Endothelial cell of umbilical vein (primary cell): ENCODE measurements around the gene BZW1. TPM values are rescaled to one million over a fixed set of nuclear protein-coding genes. Genes with fewer than 3 reads are reported as not detected.
A peak's percentile ranks its signal among the peaks of the same experiment; 100 is the strongest.

Experiments used
- BruUV-seq: library from RNA; stranded (reverse); fragments of 400-500 nt; replicated peaks from 2 replicates; lab custom pipeline; 2021; lab: Mats Ljungman, UMichigan
- CTCF ChIA-PET: fragments of 300-600, 350-600 bp; sonication (Branson Sonifier 250); formaldehyde crosslinking; loops from one replicate; lab custom pipeline; 2021; ENCODE audit warnings: antibody characterized with exemption, inconsistent platforms; lab: Charles Lee
- POLR2A ChIA-PET: fragments of 300-600, 350-600 bp; sonication (Branson Sonifier 250); formaldehyde crosslinking; loops from one replicate; lab custom pipeline; 2021; ENCODE audit warnings: antibody characterized with exemption, inconsistent platforms; lab: Charles Lee
- DNase-seq: peaks from one replicate; pipeline ENCODE4 v3.0.0-alpha.2; 2011; ENCODE audit warnings: low read depth, low spot score
- FAIRE-seq: peaks from 2 replicates; lab custom pipeline; 2011; peaks lifted over from hg19 to GRCh38; lab: Jason Lieb, UNC
- H2AFZ ChIP-seq: 2 replicates; pipeline ENCODE4 v1.6.0; 2012; ENCODE audit warnings: low read depth, low read length, control low read depth, inconsistent platforms
- H3K27ac ChIP-seq: 2 replicates; pipeline ENCODE4 v1.5.1; 2011; ENCODE audit warnings: low read depth, mild to moderate bottlenecking, control low read depth, low read length, moderate library complexity; ENCODE audit not compliant: insufficient read depth
- H3K27me3 ChIP-seq, 2 experiments: 2 replicates each; pipeline versions ENCODE4 v1.6.0 to v1.6.1; 2011; ENCODE audit warnings: low read length in 2 of 2, mixed read lengths in 1 of 2; ENCODE audit not compliant: control insufficient read depth in 2 of 2, insufficient read depth in 2 of 2
- H3K36me3 ChIP-seq, 2 experiments: 2 replicates in 1 of 2; 3 replicates in 1 of 2; pipeline ENCODE4 v1.5.1; 2011; ENCODE audit warnings: low read length in 2 of 2, mild to moderate bottlenecking in 1 of 2, moderate library complexity in 1 of 2; ENCODE audit not compliant: control insufficient read depth in 2 of 2, insufficient read depth in 2 of 2; ENCODE audit errors: extremely low read depth in 1 of 2
- H3K4me1 ChIP-seq: 3 replicates; pipeline ENCODE4 v1.5.1; 2011; ENCODE audit warnings: mild to moderate bottlenecking, low read length; ENCODE audit not compliant: control insufficient read depth, insufficient read depth; ENCODE audit errors: extremely low read depth
- H3K4me2 ChIP-seq: 2 replicates; pipeline ENCODE4 v1.6.1; 2011; ENCODE audit warnings: low read length, control low read depth, mixed read lengths; ENCODE audit not compliant: insufficient read depth
- H3K4me3 ChIP-seq, 3 experiments: fragments of 200-600 bp in 1 of 3; sonication (generic), shearing (Covaris generic) in 1 of 3; replicated peaks in 1 of 3; 2 replicates each; pipeline ENCODE4 v1.5.1; 2011 to 2016; ENCODE audit warnings: control low read depth in 3 of 3, low read length in 3 of 3, mild to moderate bottlenecking in 2 of 3, inconsistent platforms in 1 of 3, low read depth in 1 of 3, moderate library complexity in 1 of 3; ENCODE audit not compliant: insufficient read depth in 1 of 3
- H3K79me2 ChIP-seq: 2 replicates; pipeline ENCODE4 v1.6.0; 2012; ENCODE audit warnings: low read length, inconsistent platforms; ENCODE audit not compliant: control insufficient read depth, insufficient read depth
- H3K9ac ChIP-seq: replicated peaks from 2 replicates; pipeline ENCODE3; 2011; ENCODE audit warnings: low read length, control low read depth; ENCODE audit not compliant: insufficient read depth; ENCODE audit errors: extremely low read depth
- H3K9me1 ChIP-seq: replicated peaks from 3 replicates; pipeline ENCODE4 v1.6.0; 2011; ENCODE audit warnings: mild to moderate bottlenecking, low read length; ENCODE audit not compliant: control insufficient read depth, insufficient read depth; ENCODE audit errors: extremely low read depth
- H3K9me3 ChIP-seq: replicated peaks from 2 replicates; pipeline ENCODE4 v1.5.1; 2012; ENCODE audit warnings: low read length, inconsistent platforms; ENCODE audit not compliant: control insufficient read depth, insufficient read depth
- H4K20me1 ChIP-seq: replicated peaks from 2 replicates; pipeline ENCODE3; 2011; ENCODE audit warnings: mild to moderate bottlenecking, low read length; ENCODE audit not compliant: control insufficient read depth, insufficient read depth; ENCODE audit errors: extremely low read depth
- EZH2 ChIP-seq: IDR thresholded peaks from 2 replicates; pipeline ENCODE4 v1.6.1; 2012; ENCODE audit warnings: borderline replicate concordance, low read depth, mild to moderate bottlenecking, moderate library complexity, low read length, inconsistent platforms; ENCODE audit not compliant: severe bottlenecking
- FOS ChIP-seq: IDR thresholded peaks from 2 replicates; pipeline ENCODE4 v1.6.1; 2011; ENCODE audit warnings: mild to moderate bottlenecking, low read length, moderate library complexity, borderline replicate concordance; ENCODE audit not compliant: insufficient read depth
- GATA2 ChIP-seq: IDR thresholded peaks from 2 replicates; pipeline ENCODE4 v1.7.0; 2011; ENCODE audit warnings: low read depth, mild to moderate bottlenecking, moderate library complexity, mixed read lengths, low read length; ENCODE audit not compliant: insufficient read length, insufficient read depth
- JUN ChIP-seq: IDR thresholded peaks from 2 replicates; pipeline ENCODE4 v1.6.1; 2011; ENCODE audit warnings: borderline replicate concordance, low read depth; ENCODE audit not compliant: insufficient read length, insufficient read depth
- MYC ChIP-seq: IDR thresholded peaks from one replicate; pipeline ENCODE4 v1.6.1; 2011; ENCODE audit warnings: mild to moderate bottlenecking, low read depth, low read length
- POLR2A ChIP-seq: IDR thresholded peaks from 2 replicates; pipeline ENCODE4 v1.6.1; 2012; ENCODE audit warnings: low read depth, mild to moderate bottlenecking, control low read depth, low read length
- POLR2AphosphoS5 ChIP-seq: IDR thresholded peaks from 2 replicates; pipeline ENCODE4 v1.6.1; 2012; ENCODE audit warnings: low read depth, mild to moderate bottlenecking, control low read depth, low read length, moderate library complexity; ENCODE audit not compliant: insufficient read depth
- dilution Hi-C: fragments of 300-500 bp; cut with MboI; formaldehyde crosslinking; loops from one replicate; pipeline ENCODE4 v1.15.0; 2019; ENCODE audit warnings: low sequenced_read_pairs; ENCODE audit not compliant: extremely low pct_ligation_motif_present
- intact Hi-C: fragments of 100-400 bp; cut with micrococcal nuclease; formaldehyde crosslinking; loops from one replicate; pipeline ENCODE4 v1.10.0; 2022
- polyA plus RNA-seq, 4 experiments: library from polyadenylated mRNA; depleted of rRNA in 3 of 4; stranded (reverse) in 3 of 4; unstranded in 1 of 4; fragments of >200 nt; gene quantifications; 2 replicates each; pipeline versions ENCODE4 v1.2.1 to v1.2.3, GENCODE V29; 2011 to 2012; ENCODE audit warnings: missing spikeins in 1 of 4
- total RNA-seq: library from RNA; stranded (reverse); gene quantifications from 2 replicates; pipeline ENCODE4 v1.2.3, GENCODE V29; 2021
- TF ChIP-seq, protein P1 (sequence below): IDR thresholded peaks from 2 replicates; pipeline ENCODE4 v1.6.1; 2011; ENCODE audit not compliant: insufficient read depth, insufficient read length
- TF ChIP-seq, protein P2 (sequence below), 2 donors: IDR thresholded peaks; 1 replicate in 1 of 2; 2 replicates in 1 of 2; pipeline ENCODE4 v1.5.1; 2011; ENCODE audit warnings: low read length in 2 of 2, mild to moderate bottlenecking in 2 of 2, moderate library complexity in 2 of 2, control low read depth in 1 of 2, inconsistent platforms in 1 of 2, low read depth in 1 of 2; ENCODE audit not compliant: insufficient read depth in 1 of 2; ENCODE audit errors: extremely low read depth in 1 of 2

Gene BZW1
- total and polyA plus RNA-seq, 2 donors (not counting 3 experiments of a cell fraction or from before 2014, with no cell fraction given): 174 to 353 TPM

DNA sequence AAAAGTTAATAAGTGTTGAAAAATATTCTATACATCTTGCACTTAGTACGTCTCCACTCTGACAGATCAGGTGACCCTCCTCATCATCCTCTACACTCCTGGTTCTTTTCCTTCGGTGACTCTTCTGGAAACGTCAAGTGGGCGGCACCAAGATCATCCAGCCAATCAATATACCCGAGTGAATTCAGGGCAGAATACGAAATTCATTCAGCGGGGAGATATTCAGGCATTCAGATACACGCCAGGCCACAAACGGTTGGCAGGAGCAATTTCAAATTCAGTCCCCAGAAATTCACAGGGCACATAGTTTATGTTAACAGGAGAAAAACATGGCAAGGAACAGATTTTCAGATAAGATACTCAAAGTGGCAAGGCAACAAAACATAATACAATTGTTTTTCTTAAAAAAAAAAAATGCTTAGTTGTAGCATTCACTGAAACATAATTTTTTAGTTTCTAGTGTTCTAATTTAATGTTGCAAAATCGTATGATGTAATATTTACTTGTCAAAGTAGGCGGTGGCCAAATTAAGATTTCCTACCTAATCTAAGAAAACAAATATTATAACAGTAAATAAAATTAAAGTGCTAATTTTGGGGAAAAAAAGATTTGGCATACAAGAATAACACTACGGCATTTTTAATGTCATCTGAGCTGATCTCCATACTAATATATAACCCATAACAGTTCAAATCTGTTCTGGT is 48.5 kb downstream of the BZW1 start:
- Histone ChIP-seq H3K36me3 (peaks cover 31 to 32% of the 10 kb centered on the region in 2 experiments), H3K4me3 (peak overlapping the region in 1 of 3 experiments; percentile 20)
- peak; percentile 49 for DNase-seq

More for the DNA sequence above, 48.5 kb downstream of the BZW1 start:
- Histone ChIP-seq H2AFZ (no peak overlapping the region), H3K27me3 (no peaks in the 10 kb centered on the region), H3K4me2 (peak overlapping the region; percentile 95), H3K4me1 (peaks cover 23% of the 10 kb centered on the region), H3K9me1 (no peaks in the 10 kb centered on the region), H4K20me1 (peaks cover 17% of the 10 kb centered on the region), H3K9me3 (no peaks in the 10 kb centered on the region), H3K79me2 (peaks cover 80% of the 10 kb centered on the region), H3K27ac (no peak overlapping the region), H3K9ac (peak overlapping the region; percentile 63)
- dilution Hi-C loops (no loop called here), intact Hi-C loops (loop anchor here (5.0 kb wide), 1 partner anchor 93 kb away; no protein-coding TSS in a partner anchor)
- ChIA-PET POLR2A (no interaction called here), CTCF (no interaction called here)
- peak; percentile 53 for FAIRE-seq
- no TSS peak for BruUV-seq
- TF ChIP-seq POLR2AphosphoS5 (no peak), JUN (no peak), MYC (no peak), GATA2 (no peak), POLR2A (no peak), EZH2 (no peak), FOS (no peak)
- TF ChIP-seq, protein P1, sequence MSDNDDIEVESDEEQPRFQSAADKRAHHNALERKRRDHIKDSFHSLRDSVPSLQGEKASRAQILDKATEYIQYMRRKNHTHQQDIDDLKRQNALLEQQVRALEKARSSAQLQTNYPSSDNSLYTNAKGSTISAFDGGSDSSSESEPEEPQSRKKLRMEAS: no peak
- TF ChIP-seq, protein P2, sequence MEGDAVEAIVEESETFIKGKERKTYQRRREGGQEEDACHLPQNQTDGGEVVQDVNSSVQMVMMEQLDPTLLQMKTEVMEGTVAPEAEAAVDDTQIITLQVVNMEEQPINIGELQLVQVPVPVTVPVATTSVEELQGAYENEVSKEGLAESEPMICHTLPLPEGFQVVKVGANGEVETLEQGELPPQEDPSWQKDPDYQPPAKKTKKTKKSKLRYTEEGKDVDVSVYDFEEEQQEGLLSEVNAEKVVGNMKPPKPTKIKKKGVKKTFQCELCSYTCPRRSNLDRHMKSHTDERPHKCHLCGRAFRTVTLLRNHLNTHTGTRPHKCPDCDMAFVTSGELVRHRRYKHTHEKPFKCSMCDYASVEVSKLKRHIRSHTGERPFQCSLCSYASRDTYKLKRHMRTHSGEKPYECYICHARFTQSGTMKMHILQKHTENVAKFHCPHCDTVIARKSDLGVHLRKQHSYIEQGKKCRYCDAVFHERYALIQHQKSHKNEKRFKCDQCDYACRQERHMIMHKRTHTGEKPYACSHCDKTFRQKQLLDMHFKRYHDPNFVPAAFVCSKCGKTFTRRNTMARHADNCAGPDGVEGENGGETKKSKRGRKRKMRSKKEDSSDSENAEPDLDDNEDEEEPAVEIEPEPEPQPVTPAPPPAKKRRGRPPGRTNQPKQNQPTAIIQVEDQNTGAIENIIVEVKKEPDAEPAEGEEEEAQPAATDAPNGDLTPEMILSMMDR (IDR thresholded peaks at IDR 0.05; ENCODE audit: extremely low read depth in 1 of 2, insufficient read depth in 1 of 2, low read depth in 1 of 2, low read length in 2 of 2): no peak
